HG03571 (cell line): ENCODE measurements around the gene PHC1.
A peak's percentile ranks its signal among the peaks of the same experiment; 100 is the strongest.
"Not testable (repeated sequence)": the region's sequence is repeated elsewhere in the genome, so short reads cannot be mapped to it uniquely, and the experiment has no call there.

ENCODE experiments used
- ATAC-seq: cut with Tn5 transposase; IDR thresholded peaks from one replicate; pipeline ENCODE4 v1.9.1; 2021; ENCODE audit not compliant: unreplicated experiment

The PHC1 gene

GRCh38 chr12:8914033-8914715 lies at the start of gene PHC1:
Gene PHC1 (plus strand): TSS chr12:8914509. CDS start chr12:8917678, 3,169 bp downstream.
- peak; percentile 58 for ATAC-seq

- no peak for ATAC-seq
These were observed 47.9 kb upstream of the PHC1 start for GRCh38 chr12:8866429-8866828.

GRCh38 chr12:8867009-8867408 lies 47.3 kb upstream of the PHC1 start:
- ATAC-seq = no peak

- ATAC-seq = no peak
These were observed 46.5 kb upstream of the PHC1 start for GRCh38 chr12:8867786-8868185.

GRCh38 chr12:8870586-8870985 lies 43.7 kb upstream of the PHC1 start:
- no peak for ATAC-seq

GRCh38 chr12:8871068-8871467 lies 43.2 kb upstream of the PHC1 start:
- ATAC-seq = no peak

- ATAC-seq = no peak
These were observed 37.4 kb upstream of the PHC1 start for GRCh38 chr12:8876887-8877286.

GRCh38 chr12:8886502-8887284 lies 27.6 kb upstream of the PHC1 start:
- ATAC-seq = no peak

- ATAC-seq = no peak
These were observed 27.0 kb upstream of the PHC1 start for GRCh38 chr12:8887285-8887715.

GRCh38 chr12:8890313-8891085 lies 23.8 kb upstream of the PHC1 start:
- no peak for ATAC-seq

GRCh38 chr12:8891976-8892375 lies 22.3 kb upstream of the PHC1 start:
- no peak for ATAC-seq

- no peak for ATAC-seq
These were observed 19.9 kb upstream of the PHC1 start for GRCh38 chr12:8894378-8894777.

- ATAC-seq = no peak
These were observed 19.3 kb upstream of the PHC1 start for GRCh38 chr12:8894986-8895385.

- no peak for ATAC-seq
These were observed 17.2 kb upstream of the PHC1 start for GRCh38 chr12:8897081-8897480.

- ATAC-seq = no peak
These were observed 14.5 kb upstream of the PHC1 start for GRCh38 chr12:8899830-8900229.

- not testable (repeated sequence) for ATAC-seq
These were observed 11.6 kb upstream of the PHC1 start for GRCh38 chr12:8902703-8903102.

- no peak for ATAC-seq
These were observed 10.7 kb upstream of the PHC1 start for GRCh38 chr12:8903646-8904045.

GRCh38 chr12:8904665-8905064 lies 9.6 kb upstream of the PHC1 start:
- ATAC-seq = no peak

GRCh38 chr12:8905546-8905945 lies 8.8 kb upstream of the PHC1 start:
- no peak for ATAC-seq

GRCh38 chr12:8906266-8907180 lies 7.8 kb upstream of the PHC1 start:
- no peak for ATAC-seq

- no peak for ATAC-seq
These were observed 6.8 kb upstream of the PHC1 start for GRCh38 chr12:8907513-8907912.
